ENCODE data around the gene PDIA3. TPM values are rescaled to one million over a fixed set of nuclear protein-coding genes. Genes with fewer than 3 reads are reported as not detected.

PDIA3 gene
- total RNA-seq, 1 donor from 2014 or later, result 777 TPM

DNA sequence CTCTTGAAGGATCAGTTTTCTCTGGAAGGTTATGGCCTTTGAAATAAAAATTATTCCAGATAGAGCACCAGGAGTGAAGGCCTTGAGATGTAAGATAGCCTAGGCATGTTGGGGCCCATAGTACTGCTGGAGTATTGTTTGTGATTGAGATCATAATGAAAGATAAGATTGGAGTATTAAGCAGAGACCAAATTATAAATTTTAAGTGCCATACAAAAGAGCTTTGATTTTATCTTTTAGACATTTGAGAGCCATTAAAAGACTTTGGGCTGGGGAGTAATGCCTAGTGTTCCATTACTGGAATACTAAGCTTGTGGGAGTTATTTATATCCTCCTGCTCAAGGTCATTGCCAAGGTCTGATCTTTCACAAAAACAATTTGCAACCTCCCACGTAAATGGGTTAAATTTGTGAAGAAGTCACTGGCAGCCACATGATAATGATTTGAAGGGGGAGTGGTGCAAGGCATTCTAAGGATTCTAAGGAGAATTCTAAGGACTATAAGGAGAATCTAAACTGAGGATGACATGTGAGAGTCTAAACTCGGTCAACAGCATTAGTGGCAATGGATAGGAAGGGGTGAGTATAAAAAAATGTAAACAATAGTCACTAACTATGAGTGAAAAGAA, 17.7 kb downstream of the PDIA3 start:
- Histone ChIP-seq H3K36me3 (ENCODE audit: insufficient read depth, low read length) (peaks cover 78% of the 10 kb centered on the region), H3K4me3 (ENCODE audit: insufficient read depth, low read depth, low read length) (no peak overlapping the region), H3K4me1 (ENCODE audit: insufficient read depth, low read length) (no peaks in the 10 kb centered on the region), H3K27me3 (ENCODE audit: insufficient read depth, low read length) (no peaks in the 10 kb centered on the region), H2AFZ (ENCODE audit: low read depth, low read length) (no peak overlapping the region), H3K79me2 (ENCODE audit: insufficient read depth, low read length) (peaks cover 23% of the 10 kb centered on the region), H3K9me3 (ENCODE audit: insufficient read depth, low read depth, low read length) (no peaks in the 10 kb centered on the region), H3K27ac (ENCODE audit: low read depth, low read length) (no peak overlapping the region), H4K20me1 (ENCODE audit: insufficient read depth, low read length) (peaks cover 80% of the 10 kb centered on the region), H3K9ac (ENCODE audit: low read length) (no peak overlapping the region), H3K4me2 (ENCODE audit: low read length) (no peak overlapping the region)
- Mint-ChIP-seq H3K27ac (ENCODE audit: unreplicated experiment) (peak overlapping the region; percentile 1), H3K36me3 (ENCODE audit: low read depth, unreplicated experiment) (peaks cover 13% of the 10 kb centered on the region), H3K4me3 (ENCODE audit: unreplicated experiment) (no peak overlapping the region), H3K27me3 (ENCODE audit: low read depth, unreplicated experiment) (no peaks in the 10 kb centered on the region), H3K4me1 (ENCODE audit: low read depth, unreplicated experiment) (peaks cover 2% of the 10 kb centered on the region), H3K9me3 (ENCODE audit: unreplicated experiment) (no peaks in the 10 kb centered on the region)
- TF ChIP-seq, protein P1, sequence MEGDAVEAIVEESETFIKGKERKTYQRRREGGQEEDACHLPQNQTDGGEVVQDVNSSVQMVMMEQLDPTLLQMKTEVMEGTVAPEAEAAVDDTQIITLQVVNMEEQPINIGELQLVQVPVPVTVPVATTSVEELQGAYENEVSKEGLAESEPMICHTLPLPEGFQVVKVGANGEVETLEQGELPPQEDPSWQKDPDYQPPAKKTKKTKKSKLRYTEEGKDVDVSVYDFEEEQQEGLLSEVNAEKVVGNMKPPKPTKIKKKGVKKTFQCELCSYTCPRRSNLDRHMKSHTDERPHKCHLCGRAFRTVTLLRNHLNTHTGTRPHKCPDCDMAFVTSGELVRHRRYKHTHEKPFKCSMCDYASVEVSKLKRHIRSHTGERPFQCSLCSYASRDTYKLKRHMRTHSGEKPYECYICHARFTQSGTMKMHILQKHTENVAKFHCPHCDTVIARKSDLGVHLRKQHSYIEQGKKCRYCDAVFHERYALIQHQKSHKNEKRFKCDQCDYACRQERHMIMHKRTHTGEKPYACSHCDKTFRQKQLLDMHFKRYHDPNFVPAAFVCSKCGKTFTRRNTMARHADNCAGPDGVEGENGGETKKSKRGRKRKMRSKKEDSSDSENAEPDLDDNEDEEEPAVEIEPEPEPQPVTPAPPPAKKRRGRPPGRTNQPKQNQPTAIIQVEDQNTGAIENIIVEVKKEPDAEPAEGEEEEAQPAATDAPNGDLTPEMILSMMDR (IDR thresholded peaks at IDR 0.05; ENCODE audit: insufficient read depth, low read depth, low read length), result no peak
- no peak for TF ChIP-seq EZH2 (IDR thresholded peaks at IDR 0.05; ENCODE audit: insufficient read depth, low read length)
- FAIRE-seq (no peak), DNase-seq (ENCODE audit: low read depth) (no peak)

DNA sequence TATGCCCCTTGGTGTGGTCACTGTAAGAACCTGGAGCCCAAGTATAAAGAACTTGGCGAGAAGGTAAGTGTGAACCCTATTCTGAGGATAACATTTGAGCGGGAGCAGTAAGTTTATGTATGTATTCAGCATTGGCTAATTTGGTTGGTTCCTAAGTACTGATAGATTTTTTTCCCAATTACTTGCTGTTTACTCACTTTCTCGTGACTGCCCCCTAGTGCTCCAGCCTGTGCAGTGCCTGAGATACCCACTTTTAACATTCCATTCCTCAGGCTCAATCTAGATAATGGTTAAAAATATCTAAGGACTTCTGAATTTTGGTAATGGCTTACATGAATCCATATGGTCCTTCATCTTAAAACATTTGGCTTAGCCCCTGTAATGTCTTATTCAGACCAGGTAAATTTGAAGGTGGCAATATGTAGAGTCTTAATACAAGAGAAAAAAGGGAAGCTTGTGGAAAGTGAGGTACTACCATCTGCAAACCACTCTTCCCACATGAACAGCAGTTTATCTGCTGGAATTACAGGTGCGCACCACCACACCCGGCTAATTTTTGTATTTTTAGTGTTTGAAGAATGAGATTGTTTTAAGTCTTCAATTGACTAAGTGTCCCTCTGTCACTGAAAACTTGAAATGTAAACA, 23.5 kb downstream of the PDIA3 start:
- Mint-ChIP-seq H3K27me3 (ENCODE audit: low read depth, unreplicated experiment) (no peaks in the 10 kb centered on the region), H3K27ac (ENCODE audit: unreplicated experiment) (no peak overlapping the region), H3K36me3 (ENCODE audit: low read depth, unreplicated experiment) (peaks cover 15% of the 10 kb centered on the region), H3K9me3 (ENCODE audit: unreplicated experiment) (no peaks in the 10 kb centered on the region), H3K4me1 (ENCODE audit: low read depth, unreplicated experiment) (no peaks in the 10 kb centered on the region), H3K4me3 (ENCODE audit: unreplicated experiment) (no peak overlapping the region)
- H3K4me1 ChIP-seq (ENCODE audit: insufficient read depth, low read length), result no peaks in the 10 kb centered on the region
- H3K36me3 ChIP-seq (ENCODE audit: insufficient read depth, low read length), result peaks cover 81% of the 10 kb centered on the region
- H2AFZ ChIP-seq (ENCODE audit: low read depth, low read length), result no peak overlapping the region
- peaks cover 7% of the 10 kb centered on the region for H3K79me2 ChIP-seq (ENCODE audit: insufficient read depth, low read length)
- no peak overlapping the region for H3K4me3 ChIP-seq (ENCODE audit: insufficient read depth, low read depth, low read length)
- H3K9me3 ChIP-seq (ENCODE audit: insufficient read depth, low read depth, low read length), result no peaks in the 10 kb centered on the region
- no peak overlapping the region for H3K27ac ChIP-seq (ENCODE audit: low read depth, low read length)
- DNase-seq (ENCODE audit: low read depth) (peak; percentile 38), FAIRE-seq (peak; percentile 37)
- H3K27me3 ChIP-seq (ENCODE audit: insufficient read depth, low read length), result no peaks in the 10 kb centered on the region
- no peak for TF ChIP-seq EZH2 (IDR thresholded peaks at IDR 0.05; ENCODE audit: insufficient read depth, low read length)
- TF ChIP-seq, protein P1 (IDR thresholded peaks at IDR 0.05; ENCODE audit: insufficient read depth, low read depth, low read length), result peak; percentile 96
- H3K9ac ChIP-seq (ENCODE audit: low read length), result no peak overlapping the region
- H3K4me2 ChIP-seq (ENCODE audit: low read length), result no peak overlapping the region
- peaks cover 62% of the 10 kb centered on the region for H4K20me1 ChIP-seq (ENCODE audit: insufficient read depth, low read length)

DNA sequence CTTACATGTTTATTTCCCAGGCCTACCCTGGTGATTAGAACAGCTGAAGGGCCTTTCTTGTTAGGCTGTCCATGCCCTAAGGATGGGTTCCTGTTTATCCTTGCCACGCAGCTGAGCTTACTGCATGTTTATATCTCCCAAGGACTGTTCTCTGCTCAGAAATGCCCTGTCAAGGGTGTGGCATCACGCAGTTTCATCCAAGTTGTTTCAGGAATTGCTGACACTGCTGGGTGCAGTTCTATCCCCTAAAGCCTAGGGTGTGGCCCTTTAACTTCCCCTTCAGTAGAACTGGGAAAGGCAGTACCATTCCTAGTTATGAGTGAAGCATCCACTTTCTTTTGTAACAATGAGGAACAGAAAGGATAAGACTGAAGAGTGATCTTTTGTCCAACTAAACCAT, 25.6 kb downstream of the PDIA3 start:
- Histone ChIP-seq H3K9me3 (ENCODE audit: insufficient read depth, low read depth, low read length) (no peaks in the 10 kb centered on the region), H3K4me2 (ENCODE audit: low read length) (no peak overlapping the region), H3K4me3 (ENCODE audit: insufficient read depth, low read depth, low read length) (no peak overlapping the region), H4K20me1 (ENCODE audit: insufficient read depth, low read length) (peaks cover 52% of the 10 kb centered on the region), H3K27me3 (ENCODE audit: insufficient read depth, low read length) (no peaks in the 10 kb centered on the region), H3K4me1 (ENCODE audit: insufficient read depth, low read length) (no peaks in the 10 kb centered on the region), H3K36me3 (ENCODE audit: insufficient read depth, low read length) (peaks cover 60% of the 10 kb centered on the region), H3K9ac (ENCODE audit: low read length) (no peak overlapping the region), H2AFZ (ENCODE audit: low read depth, low read length) (no peak overlapping the region), H3K27ac (ENCODE audit: low read depth, low read length) (no peak overlapping the region), H3K79me2 (ENCODE audit: insufficient read depth, low read length) (no peaks in the 10 kb centered on the region)
- DNase-seq (ENCODE audit: low read depth) (no peak), FAIRE-seq (no peak)
- Mint-ChIP-seq H3K36me3 (ENCODE audit: low read depth, unreplicated experiment) (peaks cover 15% of the 10 kb centered on the region), H3K27ac (ENCODE audit: unreplicated experiment) (no peak overlapping the region), H3K4me3 (ENCODE audit: unreplicated experiment) (no peak overlapping the region), H3K9me3 (ENCODE audit: unreplicated experiment) (no peaks in the 10 kb centered on the region), H3K27me3 (ENCODE audit: low read depth, unreplicated experiment) (no peaks in the 10 kb centered on the region), H3K4me1 (ENCODE audit: low read depth, unreplicated experiment) (no peaks in the 10 kb centered on the region)
- TF ChIP-seq, protein P1 (IDR thresholded peaks at IDR 0.05; ENCODE audit: insufficient read depth, low read depth, low read length), result no peak
- TF ChIP-seq EZH2 (IDR thresholded peaks at IDR 0.05; ENCODE audit: insufficient read depth, low read length), result no peak
